Heart right ventricle (tissue), 16 donors: ENCODE results near the gene WDR20. TPM values are rescaled to one million over a fixed set of nuclear protein-coding genes. Genes with fewer than 3 reads are reported as not detected.

Experiments used
- ATAC-seq, 8 donors: fragments of 200-7000 bp; cut with Tn5 transposase; one replicate each; pipeline ENCODE4 v1.9.1; 2020; ENCODE audit warnings: mild to moderate bottlenecking in 8 of 8, moderate library complexity in 8 of 8, moderate number of reproducible peaks in 1 of 8
- DNase-seq, 2 donors: peaks; one replicate each; pipeline ENCODE4 v3.0.0-alpha.2; 2020
- H3K27ac ChIP-seq, 10 donors: fragments of 200-600 bp; sonication (generic) in 2 of 10; one replicate each; pipeline versions ENCODE4 v1.5.0 to v1.8.0; 2020 to 2022; ENCODE audit warnings: mild to moderate bottlenecking in 3 of 10
- H3K27me3 ChIP-seq, 7 donors: fragments of 200-600 bp; one replicate each; pipeline ENCODE4 v1.8.0; 2021 to 2022; ENCODE audit warnings: mild to moderate bottlenecking in 2 of 7
- H3K36me3 ChIP-seq, 9 donors: fragments of 200-600 bp; sonication (generic) in 1 of 9; one replicate each; pipeline versions ENCODE4 v1.5.0 to v1.8.0; 2020 to 2022; ENCODE audit warnings: mild to moderate bottlenecking in 2 of 9
- H3K4me1 ChIP-seq, 9 donors: fragments of 200-600 bp; sonication (generic) in 1 of 9; one replicate each; pipeline versions ENCODE4 v1.5.0 to v1.8.0; 2020 to 2022; ENCODE audit warnings: mild to moderate bottlenecking in 4 of 9
- H3K4me3 ChIP-seq, 10 donors: fragments of 200-600 bp; sonication (generic) in 2 of 10; one replicate each; pipeline versions ENCODE4 v1.5.0 to v1.8.0; 2020 to 2022; ENCODE audit warnings: mild to moderate bottlenecking in 7 of 10, moderate library complexity in 2 of 10
- H3K9me3 ChIP-seq, 11 donors: fragments of 200-600 bp in 10 of 11; sonication (generic) in 2 of 11; one replicate each; pipeline versions ENCODE4 v1.5.0 to v1.8.0; 2013 to 2022; ENCODE audit warnings: mild to moderate bottlenecking in 2 of 11, control low read depth in 1 of 11, moderate library complexity in 1 of 11
- CTCF ChIP-seq, 9 donors: fragments of 200-600 bp; sonication (generic) in 2 of 9; IDR thresholded peaks; one replicate each; pipeline versions ENCODE4 v1.5.0 to v1.8.0; 2021 to 2022; ENCODE audit warnings: antibody characterized with exemption in 9 of 9, mild to moderate bottlenecking in 5 of 9, moderate library complexity in 1 of 9
- WGBS, 2 donors: extraction: QIAGEN DNeasy Blood & Tissue Kit; methylation state at CpG; one replicate each; pipeline ENCODE4 v1.1.7; 2013; ENCODE audit warnings: inconsistent platforms in 1 of 2; 5-methylcytosine and 5-hydroxymethylcytosine counted together
- intact Hi-C, 10 donors: fragments of 100-400 bp; cut with DNase I; formaldehyde crosslinking; loops; one replicate each; pipeline versions ENCODE4 v1.11.1 to v1.14.2; 2022
- polyA plus RNA-seq, 2 donors: library from polyadenylated mRNA; stranded (reverse); fragments of 200-250 nt; gene quantifications; one replicate each; pipeline ENCODE4 v1.2.3, GENCODE V29; 2013
- total RNA-seq, 10 donors: library from RNA; stranded (reverse); fragmentation: NEBNext Ultra II Directional in 3 of 10; extraction: Animal tissue kit (Norgen Biotek cat#: 25700) in 3 of 10; gene quantifications; one replicate each; pipeline versions ENCODE4 v1.2.1 to v1.2.4, GENCODE V29; 2021 to 2023
- donor health status: Arrhythmogenic right ventricular cardiomyopathy.
- donor health status: ischemic (EF 13 %, LVEDD 7.1; RV severe dilation, severe dysfunction).
- donor health status: healthy with polysubstance abuse.
- donor health status: DM: no; HTN: yes; CAD: no.
- donor health status: DM: no; HTN: no; CAD: no.
- donor health status: ischemic (EF 25% LVEDD 6.9; RV normal size, moderate dysfunction).
- donor health status: ischemic (EF 25% LVEDD 5.7; RV mildly dilated, moderate dysfunction).
- donor health status: healthy.
- donor health status: DM: yes; HTN: yes; CAD: no.
- donor health status: Ischemic cardiomyopathy.
- donor health status: ischemic (EF 35%, LVEDD 5.7; RV mildly dilated, moderate dysfunction).
- donor health status: nonischemic (EF 11% LVEDD 7.7; RV severe dilation, severe dysfunction).
- donor health status: DM: yes; HTN: yes; CAD: no.
- donor health status: PGD.
- donor health status: ischemic (EF 29% LVEDD 5.4; RV normal size, mild dysfunction).
- donor health status: nonischemic (EF 23%, LVEDD 6.1; RV moderate dilation, normal function).

WDR20 gene
- total and polyA plus RNA-seq, 12 donors, result 10.7 to 28.0 (median 20.5) TPM

DNA sequence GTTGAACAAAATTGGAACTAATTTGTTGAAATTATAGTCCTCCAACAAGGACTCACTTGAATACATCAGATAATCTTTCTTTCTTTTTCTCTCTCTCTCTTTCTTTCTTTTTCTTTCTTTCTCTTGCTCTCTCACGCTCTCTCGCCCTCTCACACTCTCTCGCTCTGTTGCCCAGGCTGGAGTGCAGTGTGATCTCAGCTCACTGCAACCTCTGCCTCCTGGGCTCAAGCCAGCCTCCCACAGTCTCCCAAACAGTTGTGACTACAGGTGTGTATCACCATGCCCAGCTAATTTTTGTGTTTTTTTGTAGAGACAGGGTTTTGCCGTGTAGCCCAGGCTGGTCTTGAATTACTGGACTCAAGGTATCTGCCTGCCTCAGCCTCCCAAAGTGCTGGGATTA lies 22.8 kb downstream of the WDR20 start:
- Histone ChIP-seq H3K27me3 (no peaks in the 10 kb centered on the region), H3K4me1 (peaks cover 7 to 52% (median 29%) of the 10 kb centered on the region in 9 donors), H3K27ac (no peak overlapping the region), H3K36me3 (peaks cover 0 to 22% (median 0%) of the 10 kb centered on the region in 9 donors), H3K9me3 (no peaks in the 10 kb centered on the region), H3K4me3 (no peak overlapping the region)
- 82 to 96% methylated on average over 4 of the region's 4 CpGs for WGBS, 2 donors
- intact Hi-C loops, result no loop called here
- no peak for TF ChIP-seq CTCF (IDR thresholded peaks at IDR 0.05)
- no peak for ATAC-seq
- DNase-seq, result no peak

DNA sequence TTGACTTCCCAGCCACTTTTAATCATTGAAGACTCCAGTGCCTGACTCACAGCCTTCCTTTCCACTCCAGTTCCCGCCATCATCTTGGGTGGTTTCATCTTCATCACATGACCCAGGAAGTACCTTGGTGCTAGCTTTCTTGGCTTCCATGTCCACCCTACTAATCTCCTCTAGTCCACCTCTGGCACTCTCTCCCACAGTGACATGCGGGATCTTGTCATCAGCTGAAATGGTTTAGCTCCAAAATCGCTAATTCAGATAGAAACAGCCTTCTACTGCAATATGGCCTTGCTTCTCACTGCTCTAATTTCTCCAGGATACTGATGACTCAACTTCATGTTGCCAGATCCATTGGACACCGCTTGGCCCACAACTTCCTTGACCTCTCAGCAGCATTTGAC lies 24.5 kb downstream of the WDR20 start:
- DNase-seq (no peak), ATAC-seq (peak in 7 of 8 donors; percentile 40 to 73 (median 59))
- 53 to 83% methylated on average over 4 of the region's 4 CpGs for WGBS, 2 donors
- Histone ChIP-seq H3K9me3 (no peaks in the 10 kb centered on the region), H3K4me1 (peaks cover 7 to 54% (median 39%) of the 10 kb centered on the region in 9 donors), H3K4me3 (no peak overlapping the region), H3K27ac (no peak overlapping the region), H3K36me3 (peaks cover 0 to 29% (median 0%) of the 10 kb centered on the region in 9 donors), H3K27me3 (no peaks in the 10 kb centered on the region)
- no peak for TF ChIP-seq CTCF (IDR thresholded peaks at IDR 0.05)
- intact Hi-C loops, result no loop called here

- TF ChIP-seq CTCF (IDR thresholded peaks at IDR 0.05), result no peak
- WGBS, 2 donors, result 83 to 86% methylated on average over 4 of the region's 4 CpGs
- no peaks in the 10 kb centered on the region for H3K27me3 ChIP-seq
- no peak overlapping the region for H3K27ac ChIP-seq
- no peaks in the 10 kb centered on the region for H3K9me3 ChIP-seq
- ATAC-seq, result no peak
- DNase-seq, result no peak
- peaks cover 0 to 22% (median 0%) of the 10 kb centered on the region in 9 donors for H3K36me3 ChIP-seq
- intact Hi-C loops, result no loop called here
- H3K4me1 ChIP-seq, result peaks cover 7 to 54% (median 39%) of the 10 kb centered on the region in 9 donors
- no peak overlapping the region for H3K4me3 ChIP-seq
These were observed 25.3 kb downstream of the WDR20 start for GRCh38 chr14:102164965-102165364.

DNA sequence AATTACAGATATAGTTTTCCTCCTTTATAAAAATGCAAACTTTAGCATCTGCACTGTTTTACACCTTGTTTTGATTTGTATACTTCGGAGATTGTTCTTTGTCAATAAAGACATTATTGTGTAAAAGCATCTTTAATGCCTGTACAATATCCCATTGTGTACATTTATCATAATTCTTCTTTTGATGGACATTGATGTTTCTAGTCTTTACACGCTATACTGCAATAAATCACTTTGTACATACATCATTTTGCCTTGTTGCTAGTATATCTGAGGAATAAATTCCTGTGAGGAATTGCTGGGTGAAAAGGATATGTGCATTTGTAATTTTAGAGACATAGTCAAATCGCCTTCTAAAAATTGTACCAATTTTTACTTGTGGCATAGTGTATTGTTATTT lies 30.4 kb downstream of the WDR20 start:
- 96 to 97% methylated on average over 3 of the region's 3 CpGs for WGBS, 2 donors
- Histone ChIP-seq H3K27me3 (no peaks in the 10 kb centered on the region), H3K9me3 (no peaks in the 10 kb centered on the region), H3K4me1 (peaks cover under 1 to 51% (median 22%) of the 10 kb centered on the region in 9 donors), H3K27ac (no peak overlapping the region), H3K4me3 (no peak overlapping the region), H3K36me3 (peaks cover 0 to 13% (median 0%) of the 10 kb centered on the region in 9 donors)
- ATAC-seq (no peak), DNase-seq (no peak)
- no peak for TF ChIP-seq CTCF (IDR thresholded peaks at IDR 0.05)
- intact Hi-C loops, result no loop called here
